Limb (tissue), 2 donors: Measurements from ENCODE around the gene SLC9A9.

Source experiments
- DNase-seq, 2 donors: peaks; one replicate each; pipeline ENCODE4 v3.0.0-alpha.2; 2016; ENCODE audit errors: extremely low spot score in 2 of 2

SLC9A9 gene

DNA sequence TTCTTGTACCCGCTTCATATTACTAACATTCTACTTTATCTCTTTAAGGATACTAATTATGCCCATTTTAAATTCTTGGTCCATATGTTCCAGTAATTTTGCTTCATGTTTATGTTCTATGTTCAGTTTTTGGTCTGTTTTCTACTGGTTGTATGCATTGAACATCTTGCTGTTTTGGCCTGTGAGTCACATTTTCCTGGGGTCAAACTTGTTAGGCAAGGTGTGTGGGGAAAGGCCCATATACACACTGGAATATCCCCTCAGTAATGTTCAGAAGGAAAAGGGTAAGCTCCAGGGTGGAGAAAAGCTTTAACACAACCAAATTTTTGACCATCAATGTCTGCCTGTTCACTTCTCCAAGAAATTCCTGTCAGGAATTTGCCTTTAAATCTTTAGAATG lies 337.7 kb downstream of the SLC9A9 start:
- no peak for DNase-seq

- DNase-seq = no peak
Measured at GRCh38 chr3:143507735-143508580, 340.3 kb downstream of the SLC9A9 start.

GRCh38 chr3:143506190-143506589 lies 342.1 kb downstream of the SLC9A9 start:
- no peak for DNase-seq

- no peak for DNase-seq
Measured at GRCh38 chr3:143503325-143503885, 344.9 kb downstream of the SLC9A9 start.

- no peak for DNase-seq
Measured at GRCh38 chr3:143502081-143502480, 346.2 kb downstream of the SLC9A9 start.

GRCh38 chr3:143497382-143497781 lies 350.9 kb downstream of the SLC9A9 start:
- no peak for DNase-seq

DNA sequence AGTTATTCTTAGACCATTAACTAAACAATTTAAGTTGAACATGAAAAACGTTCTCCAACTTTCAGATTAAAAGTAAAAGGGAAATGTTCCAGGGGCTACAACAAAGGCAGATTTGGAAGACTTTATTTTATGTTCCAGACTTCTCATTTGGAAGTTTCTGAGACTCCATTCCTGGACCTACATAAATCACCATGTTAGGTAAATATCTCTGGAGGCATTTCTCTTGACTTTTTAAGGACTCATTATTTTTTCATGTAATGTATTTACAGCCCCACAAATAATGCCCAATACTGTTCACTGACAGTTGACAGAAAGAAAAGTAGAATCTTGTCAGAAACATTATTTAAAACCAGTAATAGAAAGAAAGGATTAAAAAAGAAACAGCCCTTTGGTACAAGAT lies 352.1 kb downstream of the SLC9A9 start:
- DNase-seq = no peak

DNA sequence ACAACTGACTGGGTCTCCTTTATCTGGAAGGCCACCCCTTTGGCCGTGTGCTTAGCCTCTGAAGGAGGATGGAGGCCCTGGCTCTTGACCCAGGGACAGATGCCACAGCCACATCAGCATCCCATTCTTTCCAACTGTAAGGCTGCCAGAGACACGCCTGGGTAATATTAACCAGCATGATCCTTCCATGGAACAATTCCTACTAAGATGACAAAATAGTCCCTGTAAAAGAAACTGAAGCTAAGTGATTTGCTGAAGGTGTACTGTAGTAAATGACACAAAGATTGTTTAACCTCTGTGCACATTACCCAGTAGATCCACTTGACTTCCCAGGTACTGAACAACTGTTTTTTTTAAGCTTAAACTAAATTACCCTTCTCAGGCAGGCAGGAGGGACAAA lies 352.7 kb downstream of the SLC9A9 start:
- no peak for DNase-seq

GRCh38 chr3:143486611-143487010 lies 361.7 kb downstream of the SLC9A9 start:
- DNase-seq = no peak

DNA sequence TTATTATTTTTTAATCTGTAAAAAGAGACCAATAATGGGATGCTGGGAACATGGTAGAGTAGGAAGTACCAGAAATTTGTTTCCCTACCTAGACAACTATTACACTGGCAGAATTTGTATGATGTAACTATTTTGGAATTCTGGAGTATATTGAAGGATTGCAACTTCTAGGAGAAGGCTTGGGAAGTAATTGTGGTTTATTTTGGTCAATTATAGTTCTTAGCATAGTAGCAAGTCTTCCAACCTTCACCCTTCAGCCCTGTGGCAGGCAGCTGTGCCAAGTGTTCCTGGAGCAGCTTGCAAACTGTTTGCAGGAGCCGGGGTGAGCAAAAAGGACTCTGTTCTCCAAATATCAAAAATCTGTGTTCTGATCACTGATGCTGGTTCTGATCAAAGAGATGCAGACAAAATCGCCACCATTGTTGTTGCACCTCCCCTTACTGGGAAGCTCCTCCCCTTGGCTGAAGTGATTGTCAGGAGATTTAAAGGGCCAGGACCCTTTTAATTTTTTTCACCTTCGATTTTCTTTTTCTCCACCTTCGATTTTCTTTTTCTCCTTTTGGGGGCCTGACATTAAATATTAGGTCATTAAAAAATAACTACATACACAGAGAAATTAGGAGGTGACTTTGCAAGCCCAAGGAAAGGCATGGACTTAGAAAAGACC lies 363.3 kb downstream of the SLC9A9 start:
- DNase-seq = no peak

DNA sequence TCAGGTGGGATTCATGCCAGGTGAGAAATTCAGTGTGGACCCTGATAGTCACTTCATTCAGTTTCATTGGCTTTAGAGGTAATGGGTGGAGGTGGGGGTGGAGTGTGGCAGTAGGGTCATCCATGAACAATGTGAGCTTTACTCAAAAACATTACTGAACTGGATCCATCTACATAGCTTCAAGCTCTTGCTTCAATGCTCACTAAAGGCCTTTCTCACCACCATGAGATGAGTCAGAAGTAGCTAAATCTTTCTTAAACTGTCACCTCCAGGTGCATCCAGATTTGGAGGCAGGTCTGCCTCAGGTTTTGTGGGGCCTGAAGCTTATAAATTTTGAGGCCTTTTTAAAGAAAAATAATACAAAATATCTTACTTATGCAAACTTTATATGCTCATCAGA lies 365.1 kb downstream of the SLC9A9 start:
- no peak for DNase-seq

DNA sequence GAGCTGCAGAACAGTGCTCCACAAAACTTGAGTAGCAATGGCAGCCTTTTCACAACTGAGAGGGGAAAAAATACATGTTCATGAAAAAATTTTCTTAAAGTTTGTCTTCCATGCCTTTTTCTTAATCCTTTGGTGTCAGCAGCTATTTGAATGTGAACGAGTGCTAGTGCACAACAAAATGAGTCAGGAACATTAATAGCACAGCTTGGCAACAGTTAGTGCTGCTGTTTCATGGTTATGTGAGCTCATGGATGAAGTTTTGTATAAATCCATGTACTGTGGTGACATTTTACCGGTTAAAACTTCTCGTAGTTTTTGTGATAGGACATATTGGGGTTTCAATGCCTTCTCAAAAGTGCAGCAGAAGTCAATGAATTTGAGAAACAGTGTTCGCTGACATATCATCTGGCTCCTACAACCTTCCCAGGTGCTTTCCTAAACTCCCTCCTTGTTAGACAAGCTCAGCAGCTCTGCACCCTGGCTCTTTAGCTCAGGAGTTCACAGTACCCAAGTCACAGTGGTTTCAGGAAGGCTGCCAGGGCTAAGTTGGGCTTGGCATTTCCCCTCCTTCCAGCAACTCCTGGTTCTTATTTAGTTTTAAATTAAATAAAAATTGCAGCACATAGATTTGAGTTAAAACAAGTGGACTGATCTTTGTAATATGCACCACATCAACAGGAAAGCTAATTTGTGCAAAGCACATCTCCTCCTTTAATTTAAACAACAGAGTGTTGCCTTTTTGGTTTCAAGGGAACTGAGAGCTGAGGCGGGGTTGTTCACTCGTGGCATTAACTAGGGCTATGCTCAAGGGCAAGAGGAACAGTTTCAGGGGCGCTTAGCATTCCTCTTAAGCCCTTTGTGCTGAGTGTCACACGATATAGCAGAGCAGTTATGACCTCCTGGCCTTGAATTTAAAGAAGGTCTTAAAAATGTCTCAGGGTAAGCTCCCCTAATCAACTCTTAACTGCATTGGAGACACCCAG lies 365.9 kb downstream of the SLC9A9 start:
- no peak for DNase-seq

DNA sequence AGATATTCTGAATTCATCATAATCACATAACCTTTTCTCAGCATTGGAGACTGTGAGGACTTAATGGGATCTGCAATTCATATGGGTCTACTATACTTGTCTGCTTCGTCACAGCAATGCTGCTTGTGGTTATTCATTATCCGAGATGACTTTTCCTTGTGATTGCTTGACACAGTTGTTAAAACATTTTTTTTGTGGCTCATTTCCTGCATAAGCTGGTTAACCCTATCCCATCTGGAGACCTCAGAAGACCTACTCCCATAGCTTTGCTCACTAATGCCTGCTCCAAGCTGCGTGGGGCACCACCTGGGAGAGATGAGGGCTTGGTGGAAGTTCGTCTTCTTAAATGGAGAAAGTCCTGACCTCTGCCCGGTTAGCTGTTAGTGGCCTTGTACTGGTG lies 367.9 kb downstream of the SLC9A9 start:
- DNase-seq = no peak

DNA sequence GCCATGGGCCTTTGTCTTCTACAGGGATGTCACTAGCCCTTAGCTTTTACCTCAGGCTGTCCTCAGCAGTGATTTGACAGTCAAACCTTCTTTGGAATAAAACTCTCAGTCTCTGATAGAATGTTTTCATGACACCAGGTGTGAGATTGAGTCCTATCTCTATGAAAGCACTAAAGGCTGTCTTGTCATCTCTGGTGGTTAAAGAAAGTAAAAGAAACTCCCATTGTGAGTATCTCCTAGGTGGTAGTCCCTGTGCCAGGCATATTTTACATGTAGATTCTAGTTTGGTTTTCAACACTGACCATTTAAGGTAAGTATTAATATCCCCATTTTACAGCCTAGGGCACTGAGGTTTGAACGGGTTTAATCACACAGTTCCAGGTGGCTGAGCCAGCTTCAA lies 368.5 kb downstream of the SLC9A9 start:
- DNase-seq = no peak

- no peak for DNase-seq
Measured at GRCh38 chr3:143478115-143478693, 370.1 kb downstream of the SLC9A9 start.

- DNase-seq = no peak
Measured at GRCh38 chr3:143476965-143477640, 371.2 kb downstream of the SLC9A9 start.

GRCh38 chr3:143475981-143476380 lies 372.3 kb downstream of the SLC9A9 start:
- no peak for DNase-seq

DNA sequence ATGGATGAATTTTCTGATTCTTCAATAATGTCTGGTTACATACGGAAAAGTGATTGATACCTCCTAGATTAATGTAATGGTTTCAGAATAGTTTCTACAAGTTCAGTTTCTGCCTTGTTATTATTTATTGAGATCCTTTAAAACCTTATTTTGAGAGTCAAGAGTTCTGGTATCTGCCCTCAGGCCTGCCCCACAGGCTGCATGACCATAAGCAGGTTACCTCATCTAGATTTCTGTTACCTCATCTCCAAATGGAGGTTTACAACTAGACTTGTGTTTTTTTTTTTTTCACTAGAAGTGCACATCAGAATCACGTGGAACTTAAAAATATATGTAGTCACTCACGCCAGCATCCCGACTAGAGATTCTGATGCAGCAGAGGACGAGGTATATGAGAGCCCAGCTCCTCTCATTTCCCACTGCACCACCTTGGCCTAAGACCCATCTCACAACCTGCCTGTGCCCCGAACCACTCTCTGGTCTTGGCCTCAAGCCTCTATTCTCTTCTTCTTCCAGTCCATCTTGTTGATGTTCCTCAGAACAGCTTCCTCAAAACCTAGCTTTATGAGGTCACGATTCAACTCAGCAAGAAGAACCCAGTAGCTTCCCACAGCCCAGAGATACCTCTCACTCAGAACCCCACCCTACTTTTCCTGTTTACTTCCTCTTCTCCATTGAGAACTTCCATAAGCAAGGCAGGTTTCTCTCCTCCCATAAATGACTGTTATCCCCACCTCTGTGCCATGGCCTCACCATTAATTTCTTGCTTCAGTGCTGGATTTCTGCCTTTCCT lies 375.3 kb downstream of the SLC9A9 start:
- DNase-seq = no peak

- DNase-seq = no peak
Measured at GRCh38 chr3:143471705-143472104, 376.6 kb downstream of the SLC9A9 start.

- DNase-seq = no peak
Measured at GRCh38 chr3:143469159-143469558, 379.1 kb downstream of the SLC9A9 start.
